ENCODE measurements around the gene TFDP3. TPM values are rescaled to one million over a fixed set of nuclear protein-coding genes. Genes with fewer than 3 reads are reported as not detected.

Gene TFDP3
- total and polyA plus RNA-seq, 4 donors = not detected

GRCh38 chrX:133215747-133216146 lies 2.4 kb downstream of the TFDP3 start:
- TF ChIP-seq HNF4A (conservative IDR thresholded peaks at IDR 0.05) = no peak
- TF ChIP-seq RAD21 (IDR thresholded peaks at IDR 0.05) = peak in 1 of 2 donors; percentile 56
- H3K27ac ChIP-seq (ENCODE audit: low read depth in 1 of 2, low read length in 2 of 2) = no peak overlapping the region
- 82% methylated on average over 1 of the region's 1 CpG for WGBS
- no peaks in the 10 kb centered on the region for H3K9me3 ChIP-seq (ENCODE audit: control insufficient read depth in 4 of 4, low read length in 3 of 4)
- H3K4me1 ChIP-seq (ENCODE audit: control insufficient read depth in 4 of 4, insufficient read depth in 4 of 4, low read length in 3 of 4) = no peaks in the 10 kb centered on the region
- H3K36me3 ChIP-seq (ENCODE audit: control insufficient read depth in 4 of 4, insufficient read depth in 3 of 4, low read depth in 1 of 4, low read length in 3 of 4) = no peaks in the 10 kb centered on the region
- H3K9ac ChIP-seq (ENCODE audit: low read depth in 1 of 2, low read length in 2 of 2) = no peak overlapping the region
- H3K27me3 ChIP-seq (ENCODE audit: control insufficient read depth in 4 of 4, insufficient read depth in 4 of 4, low read length in 3 of 4) = peaks cover 0 to 2% (median 0%) of the 10 kb centered on the region in 4 donors
- no peak for DNase-seq (ENCODE audit: low spot score)
- H3K4me3 ChIP-seq (ENCODE audit: low read depth in 1 of 3, low read length in 3 of 3) = no peak overlapping the region

- H3K27me3 ChIP-seq (ENCODE audit: control insufficient read depth in 4 of 4, insufficient read depth in 4 of 4, low read length in 3 of 4) = peaks cover 0 to 2% (median 0%) of the 10 kb centered on the region in 4 donors
- no peak overlapping the region for H3K27ac ChIP-seq (ENCODE audit: low read depth in 1 of 2, low read length in 2 of 2)
- no peak for TF ChIP-seq YY1 (IDR thresholded peaks at IDR 0.05)
- TF ChIP-seq JUND (IDR thresholded peaks at IDR 0.05) = no peak
- no peak for TF ChIP-seq ZBTB33 (IDR thresholded peaks at IDR 0.05)
- TF ChIP-seq NR2F2 (IDR thresholded peaks at IDR 0.05) = no peak
- TF ChIP-seq FOXA1 (IDR thresholded peaks at IDR 0.05) = no peak
- H3K9me3 ChIP-seq (ENCODE audit: control insufficient read depth in 4 of 4, low read length in 3 of 4) = no peaks in the 10 kb centered on the region
- 84% methylated on average over 3 of the region's 3 CpGs for WGBS
- no peak overlapping the region for H3K4me3 ChIP-seq (ENCODE audit: low read depth in 1 of 3, low read length in 3 of 3)
- no peaks in the 10 kb centered on the region for H3K4me1 ChIP-seq (ENCODE audit: control insufficient read depth in 4 of 4, insufficient read depth in 4 of 4, low read length in 3 of 4)
- no peak overlapping the region for H3K9ac ChIP-seq (ENCODE audit: low read depth in 1 of 2, low read length in 2 of 2)
- no peaks in the 10 kb centered on the region for H3K36me3 ChIP-seq (ENCODE audit: control insufficient read depth in 4 of 4, insufficient read depth in 3 of 4, low read depth in 1 of 4, low read length in 3 of 4)
- DNase-seq (ENCODE audit: low spot score) = no peak
These were observed 3.1 kb downstream of the TFDP3 start for GRCh38 chrX:133215017-133215416.

- H3K27me3 ChIP-seq (ENCODE audit: control insufficient read depth in 4 of 4, insufficient read depth in 4 of 4, low read length in 3 of 4) = peaks cover 0 to 2% (median 0%) of the 10 kb centered on the region in 4 donors
- DNase-seq (ENCODE audit: low spot score) = no peak
- 81% methylated on average over 3 of the region's 3 CpGs for WGBS
- H3K9ac ChIP-seq (ENCODE audit: low read depth in 1 of 2, low read length in 2 of 2) = no peak overlapping the region
- no peaks in the 10 kb centered on the region for H3K36me3 ChIP-seq (ENCODE audit: control insufficient read depth in 4 of 4, insufficient read depth in 3 of 4, low read depth in 1 of 4, low read length in 3 of 4)
- no peak overlapping the region for H3K4me3 ChIP-seq (ENCODE audit: low read depth in 1 of 3, low read length in 3 of 3)
- H3K27ac ChIP-seq (ENCODE audit: low read depth in 1 of 2, low read length in 2 of 2) = no peak overlapping the region
- no peaks in the 10 kb centered on the region for H3K4me1 ChIP-seq (ENCODE audit: control insufficient read depth in 4 of 4, insufficient read depth in 4 of 4, low read length in 3 of 4)
- TF ChIP-seq RXRA (IDR thresholded peaks at IDR 0.05) (no peak), JUND (IDR thresholded peaks at IDR 0.05) (no peak), ATF3 (IDR thresholded peaks at IDR 0.05) (no peak), HNF4G (IDR thresholded peaks at IDR 0.05) (no peak), FOXA2 (IDR thresholded peaks at IDR 0.05) (no peak), HNF4A (conservative IDR thresholded peaks at IDR 0.05) (no peak), CTCF (IDR thresholded peaks at IDR 0.05; ENCODE audit: low read depth, low read length, missing input control) (no peak), REST (IDR thresholded peaks at IDR 0.05) (no peak), YY1 (IDR thresholded peaks at IDR 0.05) (no peak), NR2F2 (IDR thresholded peaks at IDR 0.05) (no peak), GABPA (IDR thresholded peaks at IDR 0.05 in 1 of 2, conservative IDR thresholded peaks at IDR 0.05 in 1 of 2) (no peak), FOXA1 (IDR thresholded peaks at IDR 0.05) (no peak), MAX (IDR thresholded peaks at IDR 0.05) (no peak), RAD21 (IDR thresholded peaks at IDR 0.05) (no peak), SP1 (IDR thresholded peaks at IDR 0.05) (no peak), ZBTB33 (IDR thresholded peaks at IDR 0.05) (no peak), EGR1 (IDR thresholded peaks at IDR 0.05; ENCODE audit: low read depth in 2 of 2) (no peak), TAF1 (conservative IDR thresholded peaks at IDR 0.05) (no peak)
- H3K9me3 ChIP-seq (ENCODE audit: control insufficient read depth in 4 of 4, low read length in 3 of 4) = no peaks in the 10 kb centered on the region
These were observed 3.9 kb downstream of the TFDP3 start for GRCh38 chrX:133214301-133214700.
